Measurements from ENCODE around the gene HIGD1B.

The HIGD1B gene

GRCh38 chr17:44837196-44837595 lies 10.5 kb upstream of the HIGD1B start:
- DNase-seq (ENCODE audit: low read depth in 3 of 3) = no peak

GRCh38 chr17:44840274-44840673 lies 7.4 kb upstream of the HIGD1B start:
- no peak for DNase-seq (ENCODE audit: low read depth in 3 of 3)

DNA sequence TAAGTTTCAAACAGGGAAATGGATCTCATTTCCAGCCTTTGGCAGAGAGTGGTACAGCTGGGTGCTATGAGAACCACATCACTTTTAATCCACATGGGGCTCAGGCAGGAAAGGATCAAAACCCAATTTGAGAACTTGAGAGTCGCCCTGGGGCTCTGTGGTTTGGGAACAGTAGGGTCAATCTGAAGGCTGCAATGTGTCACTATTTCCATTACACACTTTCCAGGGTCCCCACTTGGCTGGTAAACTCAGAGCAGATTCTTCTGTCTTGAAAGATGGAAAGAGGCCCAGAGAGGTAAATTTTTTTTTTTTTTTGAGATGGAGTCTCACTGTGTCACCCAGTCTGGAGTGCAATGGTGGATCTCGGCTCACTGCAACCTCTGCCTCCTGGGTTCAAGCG lies 6.7 kb upstream of the HIGD1B start:
- no peak for DNase-seq (ENCODE audit: low read depth in 3 of 3)

- DNase-seq (ENCODE audit: low read depth in 3 of 3) = no peak
Measured at GRCh38 chr17:44842748-44843147, 4.9 kb upstream of the HIGD1B start.

DNA sequence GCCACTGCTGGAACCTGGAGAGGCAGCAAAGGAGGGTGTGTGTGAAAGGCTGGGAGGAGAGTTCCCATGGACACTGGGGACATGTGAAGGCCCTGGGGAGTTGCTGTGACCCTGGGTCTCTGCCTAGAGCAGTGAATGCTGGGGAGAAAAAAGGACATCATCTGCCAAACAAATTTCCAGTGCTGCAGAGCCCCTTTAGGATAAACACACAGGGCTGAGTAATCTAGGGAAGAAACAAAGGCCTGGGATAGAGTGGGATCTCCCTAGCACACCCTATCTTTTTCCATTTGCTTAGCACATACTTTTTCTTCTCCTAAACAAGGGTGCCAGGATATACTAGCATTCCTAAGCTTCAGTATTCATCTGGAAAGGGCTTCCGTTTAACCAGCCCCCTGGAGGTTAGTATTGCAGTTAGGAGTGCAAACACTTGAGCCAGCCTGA lies 3.3 kb upstream of the HIGD1B start:
- no peak for DNase-seq (ENCODE audit: low read depth in 3 of 3)

DNA sequence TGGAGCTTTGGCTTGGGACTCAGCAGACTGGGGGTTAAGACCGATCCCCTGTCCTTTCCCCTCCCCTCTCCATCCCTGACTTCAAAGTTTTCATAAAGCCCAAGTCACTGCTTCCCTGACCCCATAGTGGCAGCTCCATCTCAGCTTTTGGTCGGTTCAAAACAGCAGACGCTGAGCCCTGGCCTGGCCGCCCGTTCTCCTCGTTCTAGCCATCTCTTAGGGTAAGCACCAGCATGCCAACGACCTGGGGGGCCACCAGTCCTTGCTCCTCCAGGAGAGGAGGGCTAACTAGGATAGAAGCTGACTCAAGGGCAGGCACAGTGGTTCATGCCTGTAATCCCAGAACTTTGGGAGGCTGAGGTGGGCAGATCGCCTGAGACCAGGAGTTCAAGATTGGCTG lies 1.5 kb upstream of the HIGD1B start:
- DNase-seq (ENCODE audit: low read depth in 3 of 3) = no peak

- no peak for DNase-seq (ENCODE audit: low read depth in 3 of 3)
Measured at GRCh38 chr17:44848257-44848795, 643 bp downstream of the HIGD1B start.

- DNase-seq (ENCODE audit: low read depth in 3 of 3) = no peak
Measured at GRCh38 chr17:44848961-44849489, 1.3 kb downstream of the HIGD1B start.

GRCh38 chr17:44850025-44850424 lies 2.3 kb downstream of the HIGD1B start:
- no peak for DNase-seq (ENCODE audit: low read depth in 3 of 3)

GRCh38 chr17:44850612-44851011 lies 2.9 kb downstream of the HIGD1B start:
- no peak for DNase-seq (ENCODE audit: low read depth in 3 of 3)

GRCh38 chr17:44854192-44854591 lies 6.5 kb downstream of the HIGD1B start:
- DNase-seq (ENCODE audit: low read depth in 3 of 3) = no peak

DNA sequence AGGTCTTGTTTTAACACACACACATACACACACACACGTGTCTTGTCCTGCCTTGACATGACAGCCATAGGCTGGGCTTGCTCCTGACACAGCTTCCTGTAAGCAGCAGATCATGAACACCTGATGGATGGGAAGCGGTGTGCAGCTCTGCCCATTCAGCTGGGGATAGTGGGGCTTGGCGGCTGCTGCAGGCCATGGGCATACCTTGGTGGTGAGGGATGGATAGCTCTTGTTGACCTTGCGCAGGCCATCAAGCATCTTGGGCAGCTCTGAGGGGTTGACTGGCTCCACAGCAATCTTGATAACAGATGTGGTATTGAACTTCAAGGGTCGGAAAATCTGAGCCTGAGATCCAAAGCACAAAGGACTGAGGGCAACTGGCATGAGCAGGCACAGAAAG lies 12.0 kb downstream of the HIGD1B start:
- DNase-seq (ENCODE audit: low read depth in 3 of 3) = no peak

DNA sequence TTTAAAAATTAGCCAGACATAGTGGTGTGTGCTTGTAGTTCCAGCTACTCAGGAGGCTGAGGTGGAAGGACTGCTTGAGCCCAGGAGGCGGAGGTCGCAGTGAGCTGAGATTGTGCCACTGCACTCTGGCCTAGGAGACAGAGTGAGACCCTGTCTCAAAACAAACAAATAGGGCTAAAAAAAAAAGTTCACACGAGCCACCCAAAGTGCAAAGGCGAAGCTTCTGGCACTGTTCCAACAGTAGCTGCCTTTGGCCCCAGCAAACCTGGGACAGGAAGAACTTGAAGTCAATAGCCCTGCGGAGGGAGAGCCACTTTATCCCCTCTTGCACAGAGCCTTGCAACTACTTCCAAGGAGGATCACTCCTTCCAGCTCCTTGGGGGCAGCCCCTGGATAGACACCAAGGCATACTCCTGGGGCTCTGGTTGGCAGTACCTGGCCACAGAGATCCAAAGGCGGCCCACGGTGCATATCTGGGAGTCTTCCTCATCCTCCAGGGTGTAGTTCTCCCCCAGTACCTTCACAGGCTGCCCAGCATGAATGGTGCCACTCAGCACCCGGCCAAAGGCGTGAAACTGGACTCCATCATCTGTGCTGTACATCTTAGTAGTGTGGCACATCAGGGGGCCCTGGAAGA lies 14.7 kb downstream of the HIGD1B start:
- no peak for DNase-seq (ENCODE audit: low read depth in 3 of 3)

DNA sequence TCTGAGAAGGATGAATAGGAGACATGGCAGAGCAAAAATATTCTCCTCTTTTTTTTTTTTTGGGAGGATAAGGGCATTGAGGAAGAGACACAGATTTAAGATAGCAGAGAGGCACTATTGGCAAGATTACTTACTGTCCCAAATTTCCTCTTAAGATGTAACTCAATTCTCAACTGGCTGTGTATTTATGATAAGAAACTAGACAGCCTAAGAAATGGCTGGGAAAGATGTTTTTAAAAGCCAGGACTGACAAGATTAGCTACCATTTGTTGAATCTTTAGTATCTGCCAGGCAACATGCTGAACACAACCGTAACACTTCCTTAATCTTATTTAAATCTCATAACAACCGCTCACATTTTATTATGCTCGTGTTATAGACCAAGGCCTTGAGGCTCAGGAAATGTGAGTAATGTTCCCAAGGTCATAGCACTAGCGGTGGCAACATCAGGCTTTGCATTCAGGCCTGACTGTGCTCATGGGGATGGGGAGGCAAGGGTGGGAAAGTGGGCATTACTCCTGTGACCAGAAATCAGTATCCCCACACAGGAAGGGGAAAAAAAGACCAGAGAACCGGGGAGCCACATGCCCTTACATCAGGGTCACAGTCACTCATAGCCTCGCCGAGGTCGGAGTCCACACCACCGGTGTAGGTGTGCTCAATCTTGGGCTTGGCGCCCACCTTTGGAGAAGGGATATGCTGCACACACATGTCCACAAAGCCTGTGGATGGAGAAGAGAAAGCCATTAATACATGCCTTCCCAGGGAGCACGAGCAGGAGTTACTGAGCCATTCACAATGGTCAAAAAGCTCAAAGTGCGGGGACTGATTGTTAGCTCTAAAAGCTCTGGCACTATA lies 15.6 kb downstream of the HIGD1B start:
- DNase-seq (ENCODE audit: low read depth in 3 of 3) = no peak

DNA sequence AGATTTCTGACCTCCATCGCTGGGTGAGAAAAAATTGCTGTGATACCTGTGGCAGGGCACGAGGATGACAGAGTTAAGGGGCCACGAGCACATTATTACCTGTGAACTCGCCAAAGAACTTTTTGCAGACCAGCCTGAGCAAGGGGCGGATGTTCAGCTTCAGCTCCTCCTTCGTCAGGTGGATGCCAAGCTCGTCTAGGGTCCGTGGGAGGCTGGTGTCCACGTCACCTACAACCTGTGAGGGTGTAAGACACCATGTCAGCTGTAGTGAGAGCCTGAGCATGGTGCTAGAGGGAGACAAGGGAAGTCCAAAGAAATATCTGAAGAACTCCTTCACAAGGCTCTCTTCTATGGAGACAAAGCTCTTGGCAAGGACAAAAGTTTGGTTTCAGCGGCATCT lies 17.1 kb downstream of the HIGD1B start:
- no peak for DNase-seq (ENCODE audit: low read depth in 3 of 3)

GRCh38 chr17:44865231-44865660 lies 17.6 kb downstream of the HIGD1B start:
- DNase-seq (ENCODE audit: low read depth in 3 of 3) = peak; percentile 22 to 75 (median 57)

DNA sequence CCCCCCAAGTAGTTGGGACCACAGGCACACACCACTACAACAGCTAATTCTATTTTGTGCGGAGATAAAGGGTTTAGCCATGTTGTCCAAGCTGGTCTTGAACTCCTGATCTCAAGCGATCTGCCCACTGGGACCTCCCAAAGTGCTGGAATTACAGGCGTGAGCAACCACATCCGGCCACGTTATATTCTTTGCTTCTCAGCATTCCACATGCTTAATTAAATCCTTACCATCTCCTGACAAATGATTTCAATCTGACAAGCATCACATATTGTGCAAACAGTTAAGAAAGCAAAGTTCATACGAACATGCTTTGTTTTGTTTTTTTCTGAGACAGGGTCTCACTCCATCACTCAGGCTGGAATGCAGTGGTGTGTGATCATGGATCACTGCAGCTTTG lies 18.2 kb downstream of the HIGD1B start:
- no peak for DNase-seq (ENCODE audit: low read depth in 3 of 3)

DNA sequence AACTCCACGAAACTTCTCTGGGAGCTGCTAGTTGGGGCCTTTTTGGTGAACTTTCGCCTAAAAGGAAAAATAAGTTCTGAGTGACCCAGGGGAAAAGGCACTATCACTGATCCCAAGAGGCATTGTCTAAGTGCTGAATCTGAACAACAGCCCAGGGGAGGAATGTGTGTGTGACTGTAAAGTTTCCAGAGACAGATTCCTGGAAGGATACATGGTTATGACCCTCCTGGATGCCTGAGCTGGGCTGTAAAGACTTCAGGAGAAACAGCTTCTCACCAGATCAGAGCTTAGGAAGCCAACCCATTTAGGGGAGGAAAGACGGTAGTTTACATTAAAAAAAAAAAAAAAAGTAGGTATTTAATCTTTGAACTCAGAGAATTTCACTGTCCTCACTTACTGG lies 20.2 kb downstream of the HIGD1B start:
- DNase-seq (ENCODE audit: low read depth in 3 of 3) = no peak

- DNase-seq (ENCODE audit: low read depth in 3 of 3) = no peak
Measured at GRCh38 chr17:44871556-44871955, 23.9 kb downstream of the HIGD1B start.

DNA sequence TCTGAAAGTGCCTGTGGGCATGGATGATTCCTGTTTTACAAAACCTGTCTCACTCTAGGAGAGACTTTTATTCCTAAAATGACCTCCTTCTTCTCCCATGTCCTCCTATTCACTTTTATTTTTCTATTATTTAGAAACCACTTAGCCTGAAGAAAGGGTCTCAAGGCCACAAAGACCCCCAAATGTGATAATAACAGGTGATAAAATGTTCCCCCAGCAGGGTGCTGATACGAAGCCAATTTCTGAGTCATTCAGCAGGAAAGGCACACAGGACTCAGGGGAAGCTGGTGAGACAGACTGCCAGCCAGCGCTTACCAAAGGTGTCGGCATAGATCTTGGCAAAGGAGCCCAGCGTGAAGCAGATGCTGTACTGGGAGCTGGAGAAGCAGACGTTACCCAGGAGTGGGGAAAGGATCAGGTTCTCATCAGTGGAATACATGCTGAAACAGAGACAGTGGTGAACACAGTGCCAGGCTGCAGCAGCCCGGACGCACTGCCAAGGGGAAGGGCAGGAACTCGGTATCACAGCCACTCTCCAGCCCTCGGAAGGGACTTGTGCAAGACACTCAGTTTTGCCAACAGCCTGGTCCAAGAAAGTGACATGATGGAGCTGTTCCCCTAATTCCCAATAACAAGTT lies 24.6 kb downstream of the HIGD1B start:
- no peak for DNase-seq (ENCODE audit: low read depth in 3 of 3)

DNA sequence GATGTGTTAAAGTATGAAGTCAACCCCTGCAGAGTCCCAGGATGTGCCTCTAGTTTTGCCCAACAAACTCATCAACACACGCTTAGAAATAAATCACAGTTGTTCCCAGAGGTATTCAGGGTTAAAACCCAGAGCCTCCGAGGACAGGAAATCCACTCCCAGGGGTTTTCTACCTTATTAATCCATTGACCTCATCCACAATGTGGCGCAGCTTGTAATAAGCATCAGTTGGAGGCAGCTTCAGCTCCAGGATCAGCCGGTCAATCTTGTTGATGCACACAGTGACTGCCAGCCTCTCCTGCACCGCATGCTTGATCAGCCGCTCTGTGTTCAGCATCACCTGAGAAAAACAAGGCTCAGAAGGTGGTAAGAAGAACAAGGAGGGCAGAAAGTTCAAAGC lies 28.1 kb downstream of the HIGD1B start:
- DNase-seq (ENCODE audit: low read depth in 3 of 3) = no peak

GRCh38 chr17:44877121-44877520 lies 29.4 kb downstream of the HIGD1B start:
- DNase-seq (ENCODE audit: low read depth in 3 of 3) = no peak

All from stimulated activated CD4-positive, alpha-beta T cell treated with anti-CD3 and anti-CD28 coated beads, TNF-alpha, amount 100 ng/mL, for 48 hours (primary cell).